GM19023 (cell line): ENCODE measurements around the gene F8.
"Not testable (repeated sequence)": the region's sequence is repeated elsewhere in the genome, so short reads cannot be mapped to it uniquely, and the experiment has no call there.

Source experiments
- ATAC-seq: cut with Tn5 transposase; IDR thresholded peaks from one replicate; pipeline ENCODE4 v1.9.1; 2021; ENCODE audit warnings: mild to moderate bottlenecking, moderate library complexity; ENCODE audit not compliant: unreplicated experiment

The F8 gene

GRCh38 chrX:155031657-155032056 lies 9.1 kb upstream of the F8 start:
- ATAC-seq = no peak

GRCh38 chrX:155028877-155029291 lies 6.4 kb upstream of the F8 start:
- no peak for ATAC-seq

GRCh38 chrX:155028129-155028528 lies 5.6 kb upstream of the F8 start:
- ATAC-seq = no peak

- ATAC-seq = no peak
These were observed 5.1 kb upstream of the F8 start for GRCh38 chrX:155027509-155028066.

- ATAC-seq = peak; percentile 90
These were observed 4.4 kb upstream of the F8 start, which contains the start of gene FUNDC2 for GRCh38 chrX:155026727-155027508. TSS of gene FUNDC2 (plus strand) at chrX:155026844. CDS start at chrX:155026939, 95 bp downstream.

GRCh38 chrX:155026420-155026726 lies 3.9 kb upstream of the F8 start:
- ATAC-seq = no peak

- no peak for ATAC-seq
These were observed 1.6 kb upstream of the F8 start for GRCh38 chrX:155023907-155024833.

- no peak for ATAC-seq
These were observed 1.9 kb downstream of the F8 start for GRCh38 chrX:155020591-155020990.

- ATAC-seq = no peak
These were observed 12.5 kb downstream of the F8 start for GRCh38 chrX:155009994-155010472.

- ATAC-seq = not testable (repeated sequence)
These were observed 13.9 kb downstream of the F8 start for GRCh38 chrX:155008578-155008977.

GRCh38 chrX:155006913-155007671 lies 15.4 kb downstream of the F8 start:
- ATAC-seq = not testable (repeated sequence)

- ATAC-seq = not testable (repeated sequence)
These were observed 16.1 kb downstream of the F8 start for GRCh38 chrX:155006379-155006778.

GRCh38 chrX:155005190-155005589 lies 17.3 kb downstream of the F8 start:
- ATAC-seq = no peak

- no peak for ATAC-seq
These were observed 20.6 kb downstream of the F8 start for GRCh38 chrX:155001873-155002272.

GRCh38 chrX:155000841-155001240 lies 21.7 kb downstream of the F8 start:
- no peak for ATAC-seq

GRCh38 chrX:154998204-154998880 lies 24.2 kb downstream of the F8 start:
- ATAC-seq = no peak

GRCh38 chrX:154991476-154991875 lies 31.0 kb downstream of the F8 start:
- no peak for ATAC-seq

- ATAC-seq = no peak
These were observed 31.5 kb downstream of the F8 start for GRCh38 chrX:154991039-154991438.

GRCh38 chrX:154990496-154990895 lies 32.0 kb downstream of the F8 start:
- ATAC-seq = no peak

GRCh38 chrX:154988719-154989118 lies 33.8 kb downstream of the F8 start:
- no peak for ATAC-seq
